Transverse colon (tissue), 4 donors: ENCODE results near the gene EPB41L4B. TPM values are rescaled to one million over a fixed set of nuclear protein-coding genes. Genes with fewer than 3 reads are reported as not detected.

Experiments
- DNase-seq: peaks from one replicate; pipeline ENCODE4 v3.0.0-alpha.2; 2019
- H3K27ac ChIP-seq, 4 donors: fragments of 200-600 bp; sonication (generic); 2 replicates each; pipeline ENCODE4 v1.5.1; 2016 to 2018; ENCODE audit warnings: inconsistent platforms in 4 of 4
- H3K27me3 ChIP-seq: fragments of 200-600 bp; sonication (generic); 2 replicates; pipeline ENCODE4 v1.5.1; 2017; ENCODE audit warnings: inconsistent platforms
- H3K36me3 ChIP-seq, 4 donors: fragments of 200-600 bp; sonication (generic); 2 replicates each; pipeline ENCODE4 v1.5.1; 2017 to 2019; ENCODE audit warnings: inconsistent platforms in 4 of 4
- H3K4me1 ChIP-seq, 4 donors: fragments of 200-600 bp; sonication (generic); 2 replicates each; pipeline ENCODE4 v1.5.1; 2017 to 2020; ENCODE audit warnings: inconsistent platforms in 4 of 4
- H3K4me3 ChIP-seq, 4 donors: fragments of 200-600 bp; sonication (generic); 1 replicate in 1 of 4; 2 replicates in 3 of 4; pipeline versions ENCODE4 v1.5.1 to v1.6.1; 2017 to 2019; ENCODE audit warnings: inconsistent platforms in 4 of 4
- H3K9me3 ChIP-seq, 2 donors: fragments of 200-600 bp; sonication (generic); 2 replicates each; pipeline ENCODE4 v1.5.1; 2017 to 2019; ENCODE audit warnings: inconsistent platforms in 2 of 2
- EP300 ChIP-seq: sonication (generic); formaldehyde crosslinking; IDR thresholded peaks from one replicate; pipeline ENCODE4 v1.6.1; 2017; ENCODE audit warnings: antibody characterized with exemption, low read depth
- POLR2A ChIP-seq: fragments of 450-650 bp; IDR thresholded peaks from one replicate; pipeline ENCODE4 v1.6.1; 2016; ENCODE audit warnings: antibody characterized with exemption, mild to moderate bottlenecking, moderate library complexity
- POLR2AphosphoS5 ChIP-seq, 3 donors: sonication (generic); formaldehyde crosslinking; IDR thresholded peaks; one replicate each; pipeline ENCODE4 v1.6.1; 2016; ENCODE audit warnings: antibody characterized with exemption in 3 of 3
- WGBS, 2 donors: methylation state at CpG; one replicate each; pipeline ENCODE4 v1.1.5; 2018; ENCODE audit warnings: low coverage in 1 of 2; 5-methylcytosine and 5-hydroxymethylcytosine counted together
- in situ Hi-C, 4 donors: fragments of 200-750 bp; cut with MboI; loops; one replicate each; pipeline versions ENCODE4 v1.15.0 to v1.15.1; 2017; ENCODE audit warnings: low sequenced_read_pairs in 3 of 4, low pct_ligation_motif_present in 1 of 4, low pct_unique_long_range_greater_than_20kb in 1 of 4
- intact Hi-C: fragments of 100-400 bp; cut with DNase I; formaldehyde crosslinking; loops from one replicate; pipeline ENCODE4 v1.15.1; 2023; ENCODE audit warnings: low total_unique reads
- total RNA-seq, 4 donors: library from RNA; depleted of rRNA; stranded (reverse); fragments of >200 nt; gene quantifications; one replicate each; pipeline ENCODE4 v1.1.0, GENCODE V29; 2016
- TF ChIP-seq, protein P1 (sequence below), 5 experiments: fragments of 200-600 bp in 3 of 5; fragments of 450-650 bp in 2 of 5; sonication (generic) in 3 of 5; IDR thresholded peaks; 1 replicate in 2 of 5; 2 replicates in 3 of 5; pipeline ENCODE4 v1.5.1; 2016 to 2017; ENCODE audit warnings: antibody characterized with exemption in 5 of 5, inconsistent platforms in 3 of 5, mild to moderate bottlenecking in 2 of 5, moderate library complexity in 1 of 5

EPB41L4B gene
- total RNA-seq, 4 donors from 2014 or later, result 76.8 to 159 (median 110) TPM

GRCh38 chr9:109249615-109250014 is 71.2 kb downstream of the EPB41L4B start:
- no peak for DNase-seq
- peaks cover 15 to 38% (median 26%) of the 10 kb centered on the region in 4 donors for H3K4me1 ChIP-seq
- peaks cover 0 to 4% (median 0%) of the 10 kb centered on the region in 4 donors for H3K36me3 ChIP-seq
- in situ Hi-C loops, result loop anchor here in 2 of 4 donors (5.0 to 10.0 kb wide), 2 partner anchors 68 to 75 kb away; partner anchors contain the start of gene EPB41L4B (in 1 of the 2)
- intact Hi-C loops, result no loop called here
- H3K27ac ChIP-seq, result peak overlapping the region; percentile 76 to 89 (median 84)
- H3K27me3 ChIP-seq, result no peaks in the 10 kb centered on the region
- no peak overlapping the region for H3K4me3 ChIP-seq
- TF ChIP-seq, protein P1, sequence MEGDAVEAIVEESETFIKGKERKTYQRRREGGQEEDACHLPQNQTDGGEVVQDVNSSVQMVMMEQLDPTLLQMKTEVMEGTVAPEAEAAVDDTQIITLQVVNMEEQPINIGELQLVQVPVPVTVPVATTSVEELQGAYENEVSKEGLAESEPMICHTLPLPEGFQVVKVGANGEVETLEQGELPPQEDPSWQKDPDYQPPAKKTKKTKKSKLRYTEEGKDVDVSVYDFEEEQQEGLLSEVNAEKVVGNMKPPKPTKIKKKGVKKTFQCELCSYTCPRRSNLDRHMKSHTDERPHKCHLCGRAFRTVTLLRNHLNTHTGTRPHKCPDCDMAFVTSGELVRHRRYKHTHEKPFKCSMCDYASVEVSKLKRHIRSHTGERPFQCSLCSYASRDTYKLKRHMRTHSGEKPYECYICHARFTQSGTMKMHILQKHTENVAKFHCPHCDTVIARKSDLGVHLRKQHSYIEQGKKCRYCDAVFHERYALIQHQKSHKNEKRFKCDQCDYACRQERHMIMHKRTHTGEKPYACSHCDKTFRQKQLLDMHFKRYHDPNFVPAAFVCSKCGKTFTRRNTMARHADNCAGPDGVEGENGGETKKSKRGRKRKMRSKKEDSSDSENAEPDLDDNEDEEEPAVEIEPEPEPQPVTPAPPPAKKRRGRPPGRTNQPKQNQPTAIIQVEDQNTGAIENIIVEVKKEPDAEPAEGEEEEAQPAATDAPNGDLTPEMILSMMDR (IDR thresholded peaks at IDR 0.05), result no peak
- TF ChIP-seq POLR2A, result no peak
- no peak for TF ChIP-seq POLR2AphosphoS5 (IDR thresholded peaks at IDR 0.05)
- no peak for TF ChIP-seq EP300
- WGBS, 2 donors, result 87 to 95% methylated on average over 3 to 5 of the region's 5 CpGs
- H3K9me3 ChIP-seq, result no peaks in the 10 kb centered on the region

DNA sequence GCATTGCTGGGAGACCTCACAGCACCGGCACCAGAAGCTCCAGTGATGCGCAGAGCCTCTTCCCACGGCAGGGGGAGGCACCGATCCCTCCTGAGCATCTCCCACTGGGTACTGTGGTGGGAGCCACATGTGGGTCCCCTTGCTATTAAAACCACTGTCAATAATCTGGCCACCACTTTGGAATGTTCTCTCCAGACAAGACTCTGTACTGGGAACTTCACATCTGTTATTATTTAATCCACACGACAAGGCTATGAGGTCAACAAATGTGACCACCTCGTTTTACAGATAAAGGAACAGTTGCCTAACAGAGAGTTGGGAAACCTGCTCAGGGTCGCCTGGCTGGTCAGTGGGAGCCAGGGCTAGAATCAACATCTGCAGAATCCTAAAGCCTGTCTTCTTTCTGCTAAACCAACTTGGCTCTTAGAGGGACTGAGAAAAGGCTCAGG is 72.7 kb downstream of the EPB41L4B start:
- TF ChIP-seq POLR2A (no peak), POLR2AphosphoS5 (IDR thresholded peaks at IDR 0.05) (no peak), EP300 (no peak)
- TF ChIP-seq, protein P1 (IDR thresholded peaks at IDR 0.05), result no peak
- H3K27ac ChIP-seq, result no peak overlapping the region
- peaks cover 15 to 42% (median 26%) of the 10 kb centered on the region in 4 donors for H3K4me1 ChIP-seq
- H3K4me3 ChIP-seq, result no peak overlapping the region
- intact Hi-C loops, result no loop called here
- in situ Hi-C loops, result loop anchor here in 2 of 4 donors (5.0 to 10.0 kb wide), 2 partner anchors 69 to 77 kb away; partner anchors contain the start of gene EPB41L4B (in 1 of the 2)
- 68 to 90% methylated on average over 2 to 7 of the region's 7 CpGs for WGBS, 2 donors
- H3K27me3 ChIP-seq, result no peaks in the 10 kb centered on the region
- no peak for DNase-seq
- no peaks in the 10 kb centered on the region for H3K9me3 ChIP-seq
- peaks cover 0 to 3% (median 0%) of the 10 kb centered on the region in 4 donors for H3K36me3 ChIP-seq

- TF ChIP-seq, protein P1 (IDR thresholded peaks at IDR 0.05), result no peak
- TF ChIP-seq POLR2AphosphoS5 (IDR thresholded peaks at IDR 0.05) (no peak), POLR2A (no peak), EP300 (no peak)
- Histone ChIP-seq H3K36me3 (no peaks in the 10 kb centered on the region), H3K9me3 (no peaks in the 10 kb centered on the region), H3K27ac (no peak overlapping the region), H3K4me1 (peaks cover 15 to 33% (median 19%) of the 10 kb centered on the region in 4 donors), H3K27me3 (no peaks in the 10 kb centered on the region), H3K4me3 (no peak overlapping the region)
- DNase-seq, result no peak
- in situ Hi-C loops, result loop anchor here in 2 of 4 donors (5.0 to 10.0 kb wide), 2 partner anchors 70 to 78 kb away; partner anchors contain the start of gene EPB41L4B (in 1 of the 2)
- intact Hi-C loops, result no loop called here
Measured at GRCh38 chr9:109247228-109247627, 73.6 kb downstream of the EPB41L4B start.

DNA sequence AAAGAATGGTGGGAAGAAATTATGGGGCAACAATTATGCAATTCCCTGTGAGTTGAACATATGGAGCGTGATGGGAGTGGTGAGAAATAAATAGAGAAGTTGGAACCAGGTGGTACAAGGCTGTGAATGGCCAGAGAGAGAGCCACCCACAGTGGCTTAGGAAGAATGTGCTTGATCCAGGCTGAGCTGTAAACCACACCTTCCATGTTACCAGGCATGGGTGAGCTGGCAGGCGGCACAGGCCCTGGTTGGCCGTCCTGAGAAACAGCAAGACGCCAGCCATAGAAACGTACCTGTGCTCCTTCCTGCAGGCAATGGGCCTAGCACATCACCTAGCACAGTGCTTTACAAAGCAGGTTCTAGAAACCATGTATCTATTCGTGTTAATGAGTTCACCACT is 74.3 kb downstream of the EPB41L4B start:
- intact Hi-C loops, result no loop called here
- Histone ChIP-seq H3K27ac (no peak overlapping the region), H3K9me3 (no peaks in the 10 kb centered on the region), H3K4me1 (peaks cover 10 to 26% (median 15%) of the 10 kb centered on the region in 4 donors), H3K27me3 (no peaks in the 10 kb centered on the region), H3K36me3 (no peaks in the 10 kb centered on the region), H3K4me3 (no peak overlapping the region)
- in situ Hi-C loops, result loop anchor here in 2 of 4 donors (5.0 to 10.0 kb wide), 2 partner anchors 71 to 78 kb away; partner anchors contain the start of gene EPB41L4B (in 1 of the 2)
- no peak for TF ChIP-seq POLR2AphosphoS5 (IDR thresholded peaks at IDR 0.05)
- TF ChIP-seq POLR2A, result no peak
- TF ChIP-seq EP300, result no peak
- TF ChIP-seq, protein P1 (IDR thresholded peaks at IDR 0.05), result no peak
- WGBS, 2 donors, result 75 to 77% methylated on average over 5 to 6 of the region's 6 CpGs
- no peak for DNase-seq
